ENCODE measurements around the gene RAB8B.

The RAB8B gene

DNA sequence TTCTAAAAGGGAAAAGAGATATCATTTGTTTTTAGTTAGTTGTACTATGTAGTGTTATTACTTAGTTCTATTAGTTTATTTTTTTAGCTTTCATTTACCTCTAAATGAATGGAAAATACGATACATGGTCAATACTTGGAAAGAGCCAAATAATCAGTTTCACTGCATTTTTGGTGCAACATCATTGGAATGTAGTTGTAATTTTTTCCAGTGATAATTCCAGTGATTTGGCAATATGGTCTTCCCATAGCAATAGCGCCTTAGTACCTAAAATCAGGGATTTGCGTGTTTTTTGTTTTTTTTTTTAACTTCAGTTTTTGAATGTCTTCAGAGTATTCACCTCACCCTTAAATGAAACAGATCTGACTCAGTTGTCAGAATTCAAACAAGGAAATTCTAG is 41.8 kb downstream of the RAB8B start:
- H3K27ac ChIP-seq: no peak overlapping the region
- no peaks in the 10 kb centered on the region for H3K36me3 ChIP-seq
- TF ChIP-seq CTCF (IDR thresholded peaks at IDR 0.05): no peak
- H3K27me3 ChIP-seq: no peaks in the 10 kb centered on the region
- H3K4me1 ChIP-seq: peaks cover 0 to 25% (median 13%) of the 10 kb centered on the region in 4 donors
- H3K9me3 ChIP-seq: no peaks in the 10 kb centered on the region
- DNase-seq: no peak
- H3K4me3 ChIP-seq: no peak overlapping the region
- intact Hi-C loops (cut with DNase I; ENCODE audit: low total_unique reads): no loop called here

- Histone ChIP-seq H3K9me3 (no peaks in the 10 kb centered on the region), H3K4me1 (peaks cover 0 to 25% (median 13%) of the 10 kb centered on the region in 4 donors), H3K36me3 (no peaks in the 10 kb centered on the region), H3K27ac (no peak overlapping the region), H3K27me3 (no peaks in the 10 kb centered on the region), H3K4me3 (no peak overlapping the region)
- intact Hi-C loops (cut with DNase I; ENCODE audit: low total_unique reads): no loop called here
- DNase-seq: no peak
- no peak for TF ChIP-seq CTCF (IDR thresholded peaks at IDR 0.05)
Observed at GRCh38 chr15:63231706-63232105, 42.3 kb downstream of the RAB8B start.

GRCh38 chr15:63232405-63232804 is 43.0 kb downstream of the RAB8B start:
- H3K9me3 ChIP-seq: no peaks in the 10 kb centered on the region
- no peaks in the 10 kb centered on the region for H3K27me3 ChIP-seq
- TF ChIP-seq CTCF (IDR thresholded peaks at IDR 0.05): no peak
- no peak for DNase-seq
- H3K4me3 ChIP-seq: no peak overlapping the region
- intact Hi-C loops (cut with DNase I; ENCODE audit: low total_unique reads): no loop called here
- no peak overlapping the region for H3K27ac ChIP-seq
- H3K4me1 ChIP-seq: peaks cover 0 to 25% (median 13%) of the 10 kb centered on the region in 4 donors
- no peaks in the 10 kb centered on the region for H3K36me3 ChIP-seq

DNA sequence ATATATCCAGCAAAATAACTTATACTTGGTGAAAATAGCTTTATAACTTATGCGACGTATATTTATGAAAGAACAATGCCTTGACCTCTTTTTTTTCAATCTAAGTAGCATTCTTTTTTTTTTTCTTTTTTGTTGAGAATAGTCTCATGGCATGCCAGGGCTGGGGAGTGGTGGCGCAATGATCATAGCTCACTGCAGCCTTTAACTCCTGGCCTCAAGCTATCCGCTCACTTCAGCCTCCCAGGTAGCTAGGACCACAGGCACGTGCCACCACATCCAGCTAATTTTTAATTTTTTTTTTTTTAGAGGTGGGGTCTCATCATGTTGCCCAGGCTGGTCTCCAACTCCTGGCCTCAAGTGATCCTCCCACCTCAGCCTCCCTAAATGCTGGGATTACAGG is 43.5 kb downstream of the RAB8B start:
- peak overlapping the region; percentile 70 to 71 for H3K27ac ChIP-seq
- no peak for TF ChIP-seq CTCF (IDR thresholded peaks at IDR 0.05)
- peaks cover 0 to 25% (median 13%) of the 10 kb centered on the region in 4 donors for H3K4me1 ChIP-seq
- no peak for DNase-seq
- intact Hi-C loops (cut with DNase I; ENCODE audit: low total_unique reads): no loop called here
- no peak overlapping the region for H3K4me3 ChIP-seq
- H3K27me3 ChIP-seq: no peaks in the 10 kb centered on the region
- H3K36me3 ChIP-seq: no peaks in the 10 kb centered on the region
- H3K9me3 ChIP-seq: no peaks in the 10 kb centered on the region

- Histone ChIP-seq H3K4me3 (peak overlapping the region in 1 of 2 donors; percentile 17), H3K9me3 (no peaks in the 10 kb centered on the region), H3K27me3 (no peaks in the 10 kb centered on the region), H3K36me3 (no peaks in the 10 kb centered on the region), H3K4me1 (peaks cover 0 to 34% (median 15%) of the 10 kb centered on the region in 4 donors), H3K27ac (peak overlapping the region; percentile 70 to 71)
- no peak for TF ChIP-seq CTCF (IDR thresholded peaks at IDR 0.05)
- no peak for DNase-seq
- intact Hi-C loops (cut with DNase I; ENCODE audit: low total_unique reads): no loop called here
Observed at GRCh38 chr15:63233667-63234423, 44.4 kb downstream of the RAB8B start.

Measured in tibial artery (tissue), 4 donors.